Fibroblast of mammary gland (primary cell): Measurements from ENCODE around the gene DENND11.
A peak's percentile ranks its signal among the peaks of the same experiment; 100 is the strongest.

Source experiments
- DNase-seq: peaks from one replicate; pipeline ENCODE4 v3.0.0-alpha.2; 2010; ENCODE audit warnings: low read depth
- H3K4me3 ChIP-seq: 2 replicates; pipeline ENCODE4 v1.5.1; 2011; ENCODE audit warnings: low read depth, mild to moderate bottlenecking, low read length, moderate library complexity; ENCODE audit not compliant: control insufficient read depth
- CTCF ChIP-seq: conservative IDR thresholded peaks from 2 replicates; pipeline ENCODE4 v1.5.1; 2011; ENCODE audit warnings: low read depth, low read length, inconsistent platforms; ENCODE audit not compliant: control insufficient read depth, insufficient read depth

The DENND11 gene

GRCh38 chr7:141666071-141666470, 35.9 kb downstream of the DENND11 start:
- DNase-seq, result no peak
- no peak overlapping the region for H3K4me3 ChIP-seq
- no peak for TF ChIP-seq CTCF

DNA sequence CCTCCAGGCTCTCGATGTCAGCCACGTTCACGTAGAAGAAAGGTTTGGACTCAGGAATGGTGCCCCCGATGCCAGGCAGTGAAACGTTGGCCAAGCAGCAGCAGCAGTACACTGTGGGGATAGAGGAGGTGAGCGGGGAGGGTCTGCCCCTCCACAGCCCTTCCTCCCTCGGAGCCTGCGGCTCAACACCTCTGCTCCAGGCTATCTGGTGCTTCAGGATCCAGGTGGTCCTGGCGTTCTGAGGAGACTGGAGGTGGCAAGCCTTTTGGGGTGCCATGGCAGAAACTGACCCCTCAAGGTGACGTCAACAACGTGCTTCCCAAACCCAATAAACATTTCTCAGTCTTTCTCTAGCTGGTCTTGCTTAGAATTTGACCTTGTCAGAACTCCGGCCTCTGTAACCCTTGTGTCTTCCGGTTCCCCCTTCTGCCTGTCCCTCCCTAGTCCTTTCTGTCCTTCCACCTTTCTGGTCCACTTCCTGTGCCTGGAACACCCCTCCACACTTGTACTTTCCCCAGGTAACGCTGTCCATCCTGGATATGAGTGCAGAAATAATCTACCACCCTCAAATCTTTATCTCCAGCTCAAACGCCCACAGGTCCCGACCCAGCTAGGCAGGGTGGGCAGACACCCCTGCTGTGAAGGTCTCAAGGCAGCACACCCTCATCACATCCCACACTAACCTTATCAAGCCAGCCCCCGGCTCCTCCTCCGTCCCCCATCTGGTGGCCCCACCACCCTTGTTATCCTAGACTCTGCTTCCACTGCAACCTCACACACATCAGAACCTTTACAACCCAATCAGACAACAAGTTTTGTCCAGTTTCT, 36.5 kb downstream of the DENND11 start:
- no peak for TF ChIP-seq CTCF
- no peak for DNase-seq

DNA sequence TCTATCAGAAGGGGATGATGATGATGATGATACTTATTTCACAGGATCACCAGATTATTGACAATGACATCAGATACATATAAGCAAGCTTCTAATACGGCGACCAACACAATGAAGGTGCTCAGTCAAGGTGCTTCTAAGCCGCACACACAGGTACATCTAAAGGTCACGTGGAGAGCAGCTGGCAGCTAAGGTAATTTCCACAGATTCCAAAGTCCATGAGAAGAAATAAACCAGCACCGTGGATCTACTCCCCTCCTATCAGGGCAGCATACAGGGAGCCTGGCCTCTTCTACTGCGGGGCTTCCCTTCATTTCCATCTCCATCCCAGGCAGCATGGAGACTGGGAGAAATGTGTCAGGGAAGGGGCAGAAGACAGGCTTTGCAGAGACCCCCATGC, 37.5 kb downstream of the DENND11 start:
- DNase-seq, result no peak
- TF ChIP-seq CTCF, result no peak

More for the DNA sequence above, 36.5 kb downstream of the DENND11 start:
- no peak overlapping the region for H3K4me3 ChIP-seq

GRCh38 chr7:141663081-141663849, 38.7 kb downstream of the DENND11 start:
- H3K4me3 ChIP-seq, result no peak overlapping the region
- DNase-seq, result peak; percentile 13
- TF ChIP-seq CTCF, result no peak

More for the DNA sequence above, 37.5 kb downstream of the DENND11 start:
- H3K4me3 ChIP-seq, result no peak overlapping the region

DNA sequence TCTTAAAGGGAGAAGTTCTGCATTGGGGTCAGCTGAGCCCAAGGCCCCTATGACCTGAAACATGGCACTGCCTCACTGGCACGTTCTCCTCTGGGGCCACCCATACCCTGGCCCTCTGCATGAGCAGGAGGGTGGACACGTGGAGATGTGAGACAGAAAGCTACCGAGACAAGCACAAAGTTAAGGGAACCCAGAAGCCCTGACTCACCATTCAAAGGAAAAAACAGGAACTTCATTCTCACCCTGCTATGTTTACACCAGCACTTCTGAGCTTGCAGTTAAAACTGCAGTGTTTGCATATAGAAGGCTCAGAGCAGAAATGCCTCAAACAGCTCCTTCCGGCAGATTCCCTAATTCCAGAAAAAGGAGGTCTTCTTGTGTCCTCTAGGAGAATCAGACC, 41.7 kb downstream of the DENND11 start:
- no peak for DNase-seq
- H3K4me3 ChIP-seq, result no peak overlapping the region
- TF ChIP-seq CTCF, result no peak

- no peak overlapping the region for H3K4me3 ChIP-seq
- TF ChIP-seq CTCF, result no peak
- DNase-seq, result no peak
Measured at GRCh38 chr7:141659501-141659900, 42.5 kb downstream of the DENND11 start.
